PC-9 (cell line): ENCODE data around the gene PEPD. TPM values are rescaled to one million over a fixed set of nuclear protein-coding genes. Genes with fewer than 3 reads are reported as not detected.

ENCODE experiments used
- BruUV-seq: library from RNA; stranded (reverse); fragments of 400-500 nt; replicated peaks from 2 replicates; lab custom pipeline; 2021; lab: Mats Ljungman, UMichigan
- CTCF ChIA-PET: fragments of 300-600 bp; sonication (Branson Sonifier 250); formaldehyde crosslinking; loops from one replicate; lab custom pipeline; 2022; ENCODE audit warnings: antibody characterized with exemption; lab: Charles Lee
- POLR2A ChIA-PET: fragments of 300-600 bp; sonication (Branson Sonifier 250); formaldehyde crosslinking; loops from one replicate; lab custom pipeline; 2022; ENCODE audit warnings: antibody characterized with exemption; ENCODE audit not compliant: unreplicated experiment; lab: Charles Lee
- DNase-seq, 2 experiments: peaks; one replicate each; pipeline versions ENCODE4 v3.0.0 to v3.0.0-alpha.2; 2015 to 2022; ENCODE audit warnings: mixed read lengths in 1 of 2
- H2AFZ ChIP-seq: fragments of 200-600 bp; sonication (generic); 2 replicates; pipeline ENCODE4 v1.8.1; 2017; ENCODE audit warnings: antibody characterized with exemption
- H3F3A ChIP-seq: fragments of 200-600 bp; sonication (generic); 2 replicates; pipeline ENCODE4 v1.8.1; 2017; ENCODE audit warnings: antibody characterized with exemption, mild to moderate bottlenecking, low read depth; ENCODE audit not compliant: insufficient read depth
- H3K27ac ChIP-seq: fragments of 200-600 bp; sonication (generic); 2 replicates; pipeline ENCODE4 v1.6.1; 2016; ENCODE audit warnings: mixed run types
- H3K27me3 ChIP-seq: fragments of 200-600 bp; sonication (generic); 2 replicates; pipeline ENCODE4 v1.6.1; 2016; ENCODE audit warnings: low read depth, mixed run types; ENCODE audit not compliant: insufficient read depth
- H3K36me3 ChIP-seq: fragments of 200-600 bp; sonication (generic); 2 replicates; pipeline ENCODE4 v1.6.1; 2016; ENCODE audit warnings: low read depth, mixed run types
- H3K4me1 ChIP-seq: fragments of 200-600 bp; sonication (generic); replicated peaks from 2 replicates; pipeline ENCODE4 v1.6.1; 2016; ENCODE audit warnings: mixed run types; ENCODE audit not compliant: insufficient read depth
- H3K4me2 ChIP-seq: fragments of 200-600 bp; sonication (generic); 2 replicates; pipeline ENCODE4 v1.6.1; 2017; ENCODE audit warnings: mixed run types
- H3K4me3 ChIP-seq: fragments of 200-600 bp; sonication (generic); 2 replicates; pipeline ENCODE4 v1.6.1; 2016; ENCODE audit warnings: mixed run types
- H3K79me2 ChIP-seq: fragments of 200-600 bp; sonication (generic); 2 replicates; pipeline ENCODE4 v1.6.1; 2017; ENCODE audit warnings: low read depth, mixed run types
- H3K9me2 ChIP-seq: fragments of 200-600 bp; sonication (generic); 2 replicates; pipeline ENCODE4 v1.8.1; 2017; ENCODE audit warnings: mild to moderate bottlenecking; ENCODE audit not compliant: insufficient read depth
- H3K9me3 ChIP-seq: fragments of 200-600 bp; sonication (generic); 2 replicates; pipeline ENCODE4 v1.8.1; 2016; ENCODE audit warnings: low read depth; ENCODE audit not compliant: insufficient read depth
- H4K20me1 ChIP-seq: fragments of 200-600 bp; sonication (generic); 2 replicates; pipeline ENCODE4 v1.8.1; 2017; ENCODE audit not compliant: insufficient read depth
- CTCF ChIP-seq: fragments of 200-600 bp; sonication (generic); conservative IDR thresholded peaks from 2 replicates; pipeline ENCODE4 v1.6.1; 2017; ENCODE audit warnings: mixed run types, antibody characterized with exemption, mild to moderate bottlenecking, moderate library complexity
- EZH2 ChIP-seq: fragments of 200-600 bp; sonication (generic); IDR thresholded peaks from 2 replicates; pipeline ENCODE4 v1.8.0; 2017; ENCODE audit warnings: antibody characterized with exemption, low read depth
- intact Hi-C: fragments of 100-400 bp; cut with micrococcal nuclease; formaldehyde crosslinking; loops from one replicate; pipeline ENCODE4 v1.10.0; 2022; ENCODE audit not compliant: unreplicated experiment
- total RNA-seq: library from RNA; stranded (reverse); gene quantifications from 2 replicates; pipeline ENCODE4 v1.2.3, GENCODE V29; 2021

Gene PEPD
- total RNA-seq, 1 experiment from 2014 or later = 71.0 TPM

GRCh38 chr19:33394006-33394722 is 127.4 kb downstream of the PEPD start:
- CTCF ChIA-PET = interaction anchor here (0.5 kb wide), 1 partner anchor 18 kb away, joined by 3 read pairs; no protein-coding TSS in a partner anchor
- no peaks in the 10 kb centered on the region for H3K36me3 ChIP-seq
- intact Hi-C loops = no loop called here
- H3K27me3 ChIP-seq = no peaks in the 10 kb centered on the region
- H3F3A ChIP-seq = peaks cover 10% of the 10 kb centered on the region; the same call in 1 of the 2 replicates
- no peak overlapping the region for H2AFZ ChIP-seq
- no TSS peak for BruUV-seq
- no peaks in the 10 kb centered on the region for H3K79me2 ChIP-seq
- H3K9me3 ChIP-seq = no peaks in the 10 kb centered on the region
- no peak overlapping the region for H3K27ac ChIP-seq
- no peak overlapping the region for H3K4me3 ChIP-seq
- peaks cover 6% of the 10 kb centered on the region for H3K4me1 ChIP-seq
- TF ChIP-seq EZH2 (no peak), CTCF (no peak)
- H3K4me2 ChIP-seq = no peak overlapping the region
- peaks cover 10% of the 10 kb centered on the region; the same call in 1 of the 2 replicates for H4K20me1 ChIP-seq
- no peaks in the 10 kb centered on the region for H3K9me2 ChIP-seq
- POLR2A ChIA-PET = no interaction called here
- DNase-seq = no peak

- Histone ChIP-seq H2AFZ (no peak overlapping the region), H3K27ac (no peak overlapping the region), H3K27me3 (no peaks in the 10 kb centered on the region), H3K4me2 (no peak overlapping the region), H3K4me3 (no peak overlapping the region), H3K9me3 (no peaks in the 10 kb centered on the region), H3K4me1 (peaks cover 6% of the 10 kb centered on the region), H4K20me1 (peaks cover 10% of the 10 kb centered on the region; the same call in 1 of the 2 replicates), H3K36me3 (no peaks in the 10 kb centered on the region), H3K9me2 (no peaks in the 10 kb centered on the region), H3K79me2 (no peaks in the 10 kb centered on the region), H3F3A (peaks cover 10% of the 10 kb centered on the region; the same call in 1 of the 2 replicates)
- TF ChIP-seq CTCF (no peak), EZH2 (no peak)
- ChIA-PET POLR2A (no interaction called here), CTCF (no interaction called here)
- no peak for DNase-seq
- intact Hi-C loops = no loop called here
- no TSS peak for BruUV-seq
Measured at GRCh38 chr19:33393286-33394005, 128.1 kb downstream of the PEPD start.

- Histone ChIP-seq H3K9me2 (no peaks in the 10 kb centered on the region), H3K4me3 (no peak overlapping the region), H2AFZ (no peak overlapping the region), H3K4me1 (peaks cover 6% of the 10 kb centered on the region), H3K4me2 (no peak overlapping the region), H3K36me3 (no peaks in the 10 kb centered on the region), H3K9me3 (no peaks in the 10 kb centered on the region), H3F3A (peaks cover 10% of the 10 kb centered on the region; the same call in 1 of the 2 replicates), H4K20me1 (peaks cover 10% of the 10 kb centered on the region; the same call in 1 of the 2 replicates), H3K79me2 (no peaks in the 10 kb centered on the region), H3K27ac (no peak overlapping the region), H3K27me3 (no peaks in the 10 kb centered on the region)
- no TSS peak for BruUV-seq
- no peak for DNase-seq
- POLR2A ChIA-PET = no interaction called here
- TF ChIP-seq CTCF = no peak
- TF ChIP-seq EZH2 = no peak
- intact Hi-C loops = no loop called here
- CTCF ChIA-PET = interaction anchor here (0.7 kb wide), 1 partner anchor 26 kb away, joined by 4 read pairs; no protein-coding TSS in a partner anchor
Measured at GRCh38 chr19:33392341-33393285, 129.0 kb downstream of the PEPD start.
